Neural crest cell (in vitro differentiated cells): Measurements from ENCODE around the gene AAGAB. TPM values are rescaled to one million over a fixed set of nuclear protein-coding genes. Genes with fewer than 3 reads are reported as not detected.
"Not testable (repeated sequence)": the region's sequence is repeated elsewhere in the genome, so short reads cannot be mapped to it uniquely, and the experiment has no call there.

ENCODE experiments used
- DNase-seq: peaks from one replicate; pipeline ENCODE4 v3.0.0; 2021; ENCODE audit warnings: low read depth, mixed read lengths, low spot score
- H3K27ac Mint-ChIP-seq: one replicate; pipeline ENCODE4 v1.8.0; 2021; ENCODE audit warnings: mild to moderate bottlenecking, mixed read lengths; ENCODE audit not compliant: unreplicated experiment
- H3K27me3 Mint-ChIP-seq: 2 replicates; pipeline ENCODE4 v1.8.0; 2021; ENCODE audit warnings: low read depth, mild to moderate bottlenecking, mixed read lengths
- H3K36me3 Mint-ChIP-seq: 2 replicates; pipeline ENCODE4 v1.8.0; 2021; ENCODE audit warnings: low read depth, mild to moderate bottlenecking, mixed read lengths
- H3K4me1 Mint-ChIP-seq: 2 replicates; pipeline ENCODE4 v1.8.0; 2021; ENCODE audit warnings: mixed read lengths
- H3K4me3 Mint-ChIP-seq: one replicate; pipeline ENCODE4 v1.8.0; 2021; ENCODE audit warnings: mild to moderate bottlenecking, mixed read lengths
- H3K9me3 Mint-ChIP-seq: 2 replicates; pipeline ENCODE4 v1.8.0; 2021; ENCODE audit warnings: mixed read lengths
- CTCF ChIP-seq: fragments of 200-600 bp; sonication (generic); conservative IDR thresholded peaks from 2 replicates; pipeline ENCODE4 v1.5.0; 2021; ENCODE audit warnings: antibody characterized with exemption, mild to moderate bottlenecking
- total RNA-seq: library from RNA; stranded (reverse); gene quantifications from 2 replicates; pipeline ENCODE4 v1.2.1, GENCODE V29; 2021

Gene AAGAB
- total RNA-seq, 1 donor from 2014 or later, result 54.9 TPM

GRCh38 chr15:67249830-67250229 is 4.6 kb downstream of the AAGAB start:
- Mint-ChIP-seq H3K27me3 (peaks cover 3% of the 10 kb centered on the region), H3K4me1 (peaks cover 17% of the 10 kb centered on the region), H3K27ac (no peak overlapping the region), H3K9me3 (peaks cover 7% of the 10 kb centered on the region), H3K36me3 (peaks cover 28% of the 10 kb centered on the region), H3K4me3 (no peak overlapping the region)
- no peak for DNase-seq
- no peak for TF ChIP-seq CTCF

GRCh38 chr15:67248011-67248505 is 6.4 kb downstream of the AAGAB start:
- H3K4me3 Mint-ChIP-seq, result no peak overlapping the region
- H3K36me3 Mint-ChIP-seq, result peaks cover 28% of the 10 kb centered on the region
- no peak overlapping the region for H3K27ac Mint-ChIP-seq
- H3K9me3 Mint-ChIP-seq, result peaks cover 7% of the 10 kb centered on the region
- H3K4me1 Mint-ChIP-seq, result peaks cover 7% of the 10 kb centered on the region
- no peak for DNase-seq
- no peaks in the 10 kb centered on the region for H3K27me3 Mint-ChIP-seq
- TF ChIP-seq CTCF, result no peak

- H3K4me3 Mint-ChIP-seq, H3K4me1 Mint-ChIP-seq, H3K27me3 Mint-ChIP-seq, H3K9me3 Mint-ChIP-seq, H3K27ac Mint-ChIP-seq, DNase-seq: not testable (repeated sequence)
- H3K36me3 Mint-ChIP-seq, result peaks cover 28% of the 10 kb centered on the region
Measured at GRCh38 chr15:67246606-67247005, 7.9 kb downstream of the AAGAB start.

GRCh38 chr15:67244971-67245478 is 9.4 kb downstream of the AAGAB start:
- H3K27ac Mint-ChIP-seq, result no peak overlapping the region
- peaks cover 28% of the 10 kb centered on the region for H3K36me3 Mint-ChIP-seq
- no peaks in the 10 kb centered on the region for H3K27me3 Mint-ChIP-seq
- H3K4me1 Mint-ChIP-seq, result peaks cover 18% of the 10 kb centered on the region
- H3K9me3 Mint-ChIP-seq, result peaks cover 7% of the 10 kb centered on the region
- no peak for TF ChIP-seq CTCF
- DNase-seq, result no peak
- no peak overlapping the region for H3K4me3 Mint-ChIP-seq

GRCh38 chr15:67242708-67243111 is 11.8 kb downstream of the AAGAB start:
- Mint-ChIP-seq H3K27me3 (no peaks in the 10 kb centered on the region), H3K36me3 (peaks cover 22% of the 10 kb centered on the region), H3K4me3 (no peak overlapping the region), H3K27ac (no peak overlapping the region), H3K4me1 (peaks cover 18% of the 10 kb centered on the region), H3K9me3 (peaks cover 7% of the 10 kb centered on the region)
- no peak for DNase-seq
- no peak for TF ChIP-seq CTCF

- no peak for DNase-seq
- H3K36me3 Mint-ChIP-seq, result peaks cover 13% of the 10 kb centered on the region
- peaks cover 4% of the 10 kb centered on the region for H3K9me3 Mint-ChIP-seq
- no peak overlapping the region for H3K27ac Mint-ChIP-seq
- TF ChIP-seq CTCF, result no peak
- peaks cover 18% of the 10 kb centered on the region for H3K4me1 Mint-ChIP-seq
- no peak overlapping the region for H3K4me3 Mint-ChIP-seq
- no peaks in the 10 kb centered on the region for H3K27me3 Mint-ChIP-seq
Measured at GRCh38 chr15:67241132-67241855, 13.2 kb downstream of the AAGAB start.
